AG04450 (cell line): ENCODE measurements around the gene WWOX. TPM values are rescaled to one million over a fixed set of nuclear protein-coding genes. Genes with fewer than 3 reads are reported as not detected.

Experiments
- CTCF ChIA-PET: fragments of 300-600, 350-600 bp; formaldehyde crosslinking; extraction: SDS; loops from one replicate; lab custom pipeline; 2022; ENCODE audit warnings: antibody characterized with exemption, inconsistent platforms; lab: Charles Lee
- POLR2A ChIA-PET: fragments of 350-600 bp; formaldehyde crosslinking; extraction: SDS; loops from one replicate; lab custom pipeline; 2021; ENCODE audit warnings: antibody characterized with exemption, inconsistent platforms; lab: Yijun Ruan, JAX
- DNase-seq: peaks from one replicate; pipeline ENCODE4 v3.0.0-alpha.2; 2011; ENCODE audit warnings: low read depth, low spot score
- H3K27ac ChIP-seq: one replicate; pipeline ENCODE4 v1.5.1; 2012; ENCODE audit warnings: low read depth, low read length, control low read depth
- H3K27me3 ChIP-seq: one replicate; pipeline ENCODE4 v1.6.0; 2012; ENCODE audit warnings: low read length; ENCODE audit not compliant: control insufficient read depth, insufficient read depth
- H3K4me3 ChIP-seq: 2 replicates; pipeline ENCODE4 v1.5.1; 2011; ENCODE audit warnings: mild to moderate bottlenecking, low read depth, low read length, control low read depth
- H3K9me3 ChIP-seq: 2 replicates; pipeline ENCODE4 v1.5.1; 2012; ENCODE audit warnings: low read length; ENCODE audit not compliant: control insufficient read depth, insufficient read depth
- CTCF ChIP-seq: IDR thresholded peaks from 2 replicates; pipeline ENCODE4 v1.5.1; 2011; ENCODE audit warnings: low read depth, low read length, control low read depth, inconsistent platforms
- polyA plus RNA-seq: library from polyadenylated mRNA; depleted of rRNA; stranded (reverse); fragments of >200 nt; gene quantifications from 2 replicates; pipeline ENCODE4 v1.2.3, GENCODE V29; 2011

WWOX gene
- polyA plus RNA-seq, 1 experiment: 2.1 TPM

GRCh38 chr16:78988361-78988969 is 889.0 kb downstream of the WWOX start:
- no peak overlapping the region for H3K4me3 ChIP-seq
- CTCF ChIA-PET: no interaction called here
- no peak overlapping the region for H3K27ac ChIP-seq
- no peaks in the 10 kb centered on the region for H3K27me3 ChIP-seq
- POLR2A ChIA-PET: no interaction called here
- DNase-seq: no peak
- no peak for TF ChIP-seq CTCF
- H3K9me3 ChIP-seq: peaks cover 61% of the 10 kb centered on the region

- ChIA-PET POLR2A (no interaction called here), CTCF (no interaction called here)
- Histone ChIP-seq H3K27me3 (no peaks in the 10 kb centered on the region), H3K9me3 (peaks cover 59% of the 10 kb centered on the region), H3K27ac (no peak overlapping the region), H3K4me3 (no peak overlapping the region)
- DNase-seq: no peak
- no peak for TF ChIP-seq CTCF
Measured at GRCh38 chr16:78990309-78990701, 890.9 kb downstream of the WWOX start.

GRCh38 chr16:78992001-78992400 is 892.5 kb downstream of the WWOX start:
- no peak overlapping the region for H3K4me3 ChIP-seq
- no peak for TF ChIP-seq CTCF
- DNase-seq: no peak
- CTCF ChIA-PET: no interaction called here
- no peak overlapping the region for H3K27ac ChIP-seq
- no peaks in the 10 kb centered on the region for H3K27me3 ChIP-seq
- H3K9me3 ChIP-seq: peaks cover 56% of the 10 kb centered on the region
- POLR2A ChIA-PET: no interaction called here

DNA sequence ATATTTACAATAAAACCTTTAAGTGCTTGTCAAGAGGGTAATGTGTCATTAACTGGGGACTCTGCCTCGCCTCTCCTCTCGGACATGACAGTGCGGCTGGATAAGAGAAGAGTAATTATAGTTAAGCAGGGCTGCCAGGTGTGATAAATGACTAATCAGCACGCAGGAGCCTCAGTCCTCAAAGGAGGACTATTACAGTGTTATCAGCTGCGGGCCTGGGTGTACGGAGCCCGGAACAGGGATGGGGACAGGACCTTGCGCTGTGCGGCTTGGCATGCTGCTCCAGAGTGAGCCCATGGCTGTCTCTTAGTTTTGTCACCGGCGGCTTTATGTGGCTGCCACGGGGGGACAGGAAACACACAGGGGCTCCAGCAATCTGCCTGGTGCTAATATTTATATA is 893.9 kb downstream of the WWOX start:
- H3K9me3 ChIP-seq: peaks cover 58% of the 10 kb centered on the region
- H3K27ac ChIP-seq: no peak overlapping the region
- H3K4me3 ChIP-seq: no peak overlapping the region
- no peak for DNase-seq
- no peak for TF ChIP-seq CTCF
- CTCF ChIA-PET: no interaction called here
- H3K27me3 ChIP-seq: no peaks in the 10 kb centered on the region
- POLR2A ChIA-PET: no interaction called here

- no peak overlapping the region for H3K27ac ChIP-seq
- peaks cover 58% of the 10 kb centered on the region for H3K9me3 ChIP-seq
- no peak for DNase-seq
- no peak for TF ChIP-seq CTCF
- H3K4me3 ChIP-seq: no peak overlapping the region
- CTCF ChIA-PET: no interaction called here
- POLR2A ChIA-PET: no interaction called here
- no peaks in the 10 kb centered on the region for H3K27me3 ChIP-seq
Measured at GRCh38 chr16:78994135-78994745, 894.8 kb downstream of the WWOX start.
